Ascending aorta (tissue), 2 donors: ENCODE results near the gene SPG7. TPM values are rescaled to one million over a fixed set of nuclear protein-coding genes. Genes with fewer than 3 reads are reported as not detected.
"Not testable (repeated sequence)": the region's sequence is repeated elsewhere in the genome, so short reads cannot be mapped to it uniquely, and the experiment has no call there.

Experiments used
- DNase-seq, 2 donors: peaks; one replicate each; pipeline ENCODE4 v3.0.0-alpha.2; 2019; ENCODE audit warnings: low spot score in 2 of 2
- H3K27ac ChIP-seq, 2 donors: fragments of 200-600 bp; sonication (generic); one replicate each; pipeline ENCODE4 v1.5.1; 2016 to 2017; ENCODE audit warnings: mild to moderate bottlenecking in 1 of 2
- H3K27me3 ChIP-seq: fragments of 200-600 bp; sonication (generic); one replicate; pipeline ENCODE4 v1.5.1; 2017
- H3K36me3 ChIP-seq, 2 donors: fragments of 200-600 bp; sonication (generic); one replicate each; pipeline ENCODE4 v1.5.1; 2016
- H3K4me1 ChIP-seq, 2 donors: fragments of 200-600 bp; sonication (generic); one replicate each; pipeline ENCODE4 v1.5.1; 2016 to 2017; ENCODE audit warnings: mild to moderate bottlenecking in 1 of 2
- H3K4me3 ChIP-seq, 2 donors: fragments of 200-600 bp; sonication (generic); one replicate each; pipeline ENCODE4 v1.5.1; 2016 to 2017; ENCODE audit warnings: mild to moderate bottlenecking in 1 of 2
- H3K9me3 ChIP-seq, 2 donors: fragments of 200-600 bp; sonication (generic); one replicate each; pipeline ENCODE4 v1.5.1; 2016
- CTCF ChIP-seq, 3 experiments: fragments of 200-600 bp in 2 of 3; fragments of 450-650 bp in 1 of 3; sonication (generic) in 2 of 3; IDR thresholded peaks; one replicate each; pipeline ENCODE4 v1.5.1; 2016 to 2019; ENCODE audit warnings: antibody characterized with exemption in 3 of 3, mild to moderate bottlenecking in 1 of 3, moderate library complexity in 1 of 3
- intact Hi-C: fragments of 100-400 bp; cut with DNase I; formaldehyde crosslinking; loops from one replicate; pipeline ENCODE4 v1.15.1; 2023
- total RNA-seq: library from RNA; depleted of rRNA; stranded (reverse); fragments of >200 nt; gene quantifications from one replicate; pipeline ENCODE4 v1.1.0, GENCODE V29; 2016

Gene SPG7
- total RNA-seq, 1 donor from 2014 or later, result 108 TPM

- no peaks in the 10 kb centered on the region for H3K9me3 ChIP-seq
- H3K36me3 ChIP-seq, result peaks cover 18 to 19% of the 10 kb centered on the region in 2 donors
- H3K27me3 ChIP-seq, result no peaks in the 10 kb centered on the region
Observed at GRCh38 chr16:89567656-89568594, 59.7 kb downstream of the SPG7 start.

GRCh38 chr16:89569506-89570341, 61.5 kb downstream of the SPG7 start:
- no peaks in the 10 kb centered on the region for H3K9me3 ChIP-seq
- TF ChIP-seq CTCF (IDR thresholded peaks at IDR 0.05), result no peak
- H3K4me1 ChIP-seq, result peaks cover 11 to 15% of the 10 kb centered on the region in 2 donors
- peaks cover 1 to 2% of the 10 kb centered on the region in 2 donors for H3K36me3 ChIP-seq
- H3K27ac ChIP-seq, result no peak overlapping the region
- no peak overlapping the region for H3K4me3 ChIP-seq
- DNase-seq, result no peak
- intact Hi-C loops, result no loop called here
- H3K27me3 ChIP-seq, result no peaks in the 10 kb centered on the region

More at GRCh38 chr16:89567656-89568594, 59.7 kb downstream of the SPG7 start:
- H3K4me3 ChIP-seq, result no peak overlapping the region
- peaks cover 7 to 12% of the 10 kb centered on the region in 2 donors for H3K4me1 ChIP-seq
- H3K27ac ChIP-seq, result no peak overlapping the region
- DNase-seq, result no peak
- no peak for TF ChIP-seq CTCF (IDR thresholded peaks at IDR 0.05)
- intact Hi-C loops, result no loop called here

- no peak for TF ChIP-seq CTCF (IDR thresholded peaks at IDR 0.05)
- Histone ChIP-seq H3K27me3 (no peaks in the 10 kb centered on the region), H3K4me3 (no peak overlapping the region), H3K4me1 (peaks cover 8 to 18% of the 10 kb centered on the region in 2 donors), H3K9me3 (no peaks in the 10 kb centered on the region), H3K27ac (no peak overlapping the region), H3K36me3 (no peaks in the 10 kb centered on the region)
- intact Hi-C loops, result no loop called here
- DNase-seq, result no peak
Observed at GRCh38 chr16:89570342-89570923, 62.2 kb downstream of the SPG7 start.

- peaks cover 7 to 11% of the 10 kb centered on the region in 2 donors for H3K4me1 ChIP-seq
- H3K36me3 ChIP-seq, H3K27me3 ChIP-seq, H3K4me3 ChIP-seq, DNase-seq, H3K9me3 ChIP-seq, intact Hi-C loops, H3K27ac ChIP-seq: not testable (repeated sequence)
Observed at GRCh38 chr16:89570983-89571598, 62.9 kb downstream of the SPG7 start.

- DNase-seq, result no peak
- no peak for TF ChIP-seq CTCF (IDR thresholded peaks at IDR 0.05)
- Histone ChIP-seq H3K27me3 (peaks cover 4% of the 10 kb centered on the region), H3K4me3 (no peak overlapping the region), H3K9me3 (no peaks in the 10 kb centered on the region), H3K27ac (no peak overlapping the region), H3K36me3 (no peaks in the 10 kb centered on the region), H3K4me1 (peaks cover 7 to 10% of the 10 kb centered on the region in 2 donors)
- intact Hi-C loops, result no loop called here
Observed at GRCh38 chr16:89571636-89572035, 63.4 kb downstream of the SPG7 start.
